AG08395 (cell line): ENCODE results near the gene PCED1B.
A peak's percentile ranks its signal among the peaks of the same experiment; 100 is the strongest.
"Not testable (repeated sequence)": the region's sequence is repeated elsewhere in the genome, so short reads cannot be mapped to it uniquely, and the experiment has no call there.

Source experiments
- DNase-seq: peaks from one replicate; pipeline ENCODE4 v3.0.0; 2012; ENCODE audit warnings: mixed read lengths, low spot score

The PCED1B gene

GRCh38 chr12:47164724-47165439 is 85.5 kb downstream of the PCED1B start:
- peak; percentile 86 for DNase-seq

- DNase-seq, result no peak
Observed at GRCh38 chr12:47165934-47166333, 86.5 kb downstream of the PCED1B start.

- DNase-seq, result no peak
Observed at GRCh38 chr12:47166365-47166764, 86.9 kb downstream of the PCED1B start.

GRCh38 chr12:47170281-47170680 is 90.9 kb downstream of the PCED1B start:
- DNase-seq, result not testable (repeated sequence)

- DNase-seq, result no peak
Observed at GRCh38 chr12:47178014-47178413, 98.6 kb downstream of the PCED1B start.

GRCh38 chr12:47182164-47182938 is 102.9 kb downstream of the PCED1B start:
- not testable (repeated sequence) for DNase-seq

GRCh38 chr12:47184229-47184628 is 104.8 kb downstream of the PCED1B start:
- DNase-seq, result no peak

GRCh38 chr12:47184813-47185212 is 105.4 kb downstream of the PCED1B start:
- DNase-seq, result no peak

- no peak for DNase-seq
Observed at GRCh38 chr12:47186246-47186645, 106.8 kb downstream of the PCED1B start.

- peak; percentile 46 for DNase-seq
Observed at GRCh38 chr12:47188576-47189441, 109.4 kb downstream of the PCED1B start.

GRCh38 chr12:47189728-47190127 is 110.3 kb downstream of the PCED1B start:
- no peak for DNase-seq

GRCh38 chr12:47190271-47190750 is 110.9 kb downstream of the PCED1B start:
- DNase-seq, result no peak

GRCh38 chr12:47190905-47191304 is 111.5 kb downstream of the PCED1B start:
- no peak for DNase-seq

GRCh38 chr12:47192051-47192450 is 112.6 kb downstream of the PCED1B start:
- no peak for DNase-seq

GRCh38 chr12:47193066-47193465 is 113.6 kb downstream of the PCED1B start:
- no peak for DNase-seq

GRCh38 chr12:47194501-47194900 is 115.1 kb downstream of the PCED1B start:
- no peak for DNase-seq

GRCh38 chr12:47200446-47200845 is 121.0 kb downstream of the PCED1B start:
- DNase-seq, result no peak

GRCh38 chr12:47201190-47201589 is 121.8 kb downstream of the PCED1B start:
- not testable (repeated sequence) for DNase-seq

GRCh38 chr12:47202176-47202575 is 122.8 kb downstream of the PCED1B start:
- DNase-seq, result no peak

- no peak for DNase-seq
Observed at GRCh38 chr12:47205532-47206449, 126.4 kb downstream of the PCED1B start.
